Pons (tissue), 1 donor: ENCODE measurements around the gene ZNF516.

ENCODE experiments used
- DNase-seq: peaks from one replicate; pipeline ENCODE4 v3.0.0-alpha.2; 2016; ENCODE audit warnings: low spot score

ZNF516 gene

DNA sequence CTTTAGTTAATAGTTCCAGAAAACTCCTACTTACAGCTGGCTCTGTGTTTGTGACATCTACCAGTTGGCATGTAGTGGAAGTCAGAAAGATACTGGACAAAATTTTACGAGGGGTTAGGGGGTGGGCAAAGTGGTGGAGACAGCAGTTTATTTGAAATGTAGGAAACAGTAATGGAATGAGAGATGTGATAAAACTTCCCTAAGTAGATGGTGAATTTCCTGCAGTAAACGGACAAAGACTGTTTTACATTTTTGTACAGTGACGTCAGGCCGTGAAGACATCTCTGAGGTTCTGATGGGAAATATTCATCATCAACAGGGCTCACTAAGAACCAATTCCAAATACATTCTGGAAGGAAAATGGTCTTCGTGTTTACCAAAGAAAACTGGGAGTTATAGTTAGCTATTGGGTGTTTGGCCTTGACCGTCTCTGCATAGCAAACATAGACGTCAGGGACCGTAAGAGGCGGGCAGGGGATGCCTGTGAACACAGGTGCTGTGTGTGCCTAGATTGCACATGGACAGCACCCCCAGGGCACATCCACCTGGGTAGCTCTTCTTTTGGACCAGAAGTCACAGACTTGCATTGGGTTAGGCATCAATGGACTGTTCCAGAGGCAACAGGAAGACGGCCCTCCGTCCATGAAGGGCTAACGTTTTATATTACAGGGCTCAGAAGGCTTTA, 131.5 kb downstream of the ZNF516 start:
- no peak for DNase-seq

DNA sequence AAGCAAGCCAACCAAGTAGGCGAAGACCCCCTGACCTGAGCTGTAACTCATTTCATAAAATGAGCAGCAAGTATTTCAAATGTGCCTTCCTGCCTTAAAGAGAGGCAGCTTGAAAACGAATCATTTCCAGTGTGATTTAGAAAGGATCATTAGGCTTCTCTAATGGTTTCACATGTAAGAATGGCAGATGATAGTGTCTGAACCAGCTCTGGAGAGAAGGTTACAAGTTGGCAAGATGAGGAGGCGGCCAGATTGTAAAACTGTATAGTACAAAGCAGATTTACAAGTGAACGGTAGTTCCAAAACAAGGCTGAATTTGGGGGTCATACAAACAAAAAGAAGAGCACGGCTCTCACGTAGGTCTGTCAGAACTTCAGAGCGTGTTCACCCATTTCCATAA, 132.4 kb downstream of the ZNF516 start:
- no peak for DNase-seq

DNA sequence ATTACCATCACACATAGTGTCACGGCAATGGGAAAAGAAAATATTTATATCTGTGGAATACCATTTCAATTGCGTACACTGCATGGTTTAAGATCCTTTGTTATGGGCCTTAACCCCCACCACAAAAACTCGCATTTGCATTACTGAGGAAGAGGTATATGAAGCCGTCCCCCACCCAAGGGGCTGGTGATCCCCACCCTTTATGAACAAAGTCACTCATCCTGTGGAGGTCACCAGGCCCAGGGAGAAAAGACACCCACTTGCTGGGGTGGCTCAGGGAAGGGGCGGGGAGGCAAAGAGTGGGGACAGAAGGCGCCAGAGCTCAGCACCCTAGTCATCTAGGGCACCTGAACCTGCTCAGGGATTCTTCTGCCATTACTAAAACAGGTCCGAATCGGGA, 133.8 kb downstream of the ZNF516 start:
- DNase-seq = no peak

DNA sequence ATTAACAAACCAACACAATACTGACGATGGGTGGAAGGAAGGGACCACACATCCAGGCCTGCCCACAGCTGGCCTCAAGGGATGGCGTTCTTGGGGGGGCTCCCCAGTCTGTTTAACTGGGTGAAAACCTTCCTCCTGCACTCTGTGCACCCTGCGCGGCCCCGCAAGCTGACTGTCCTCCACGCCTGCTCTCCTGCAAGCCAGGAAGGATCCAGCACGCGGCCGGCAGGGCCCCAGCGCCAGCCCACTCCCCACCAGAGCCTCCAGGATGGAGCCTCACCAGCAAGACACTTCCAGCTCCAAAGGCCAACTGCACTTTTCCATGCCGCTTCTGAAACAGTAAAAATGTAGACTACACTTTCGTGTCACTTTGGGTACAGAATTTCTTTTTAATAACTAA, 135.1 kb downstream of the ZNF516 start:
- no peak for DNase-seq

DNA sequence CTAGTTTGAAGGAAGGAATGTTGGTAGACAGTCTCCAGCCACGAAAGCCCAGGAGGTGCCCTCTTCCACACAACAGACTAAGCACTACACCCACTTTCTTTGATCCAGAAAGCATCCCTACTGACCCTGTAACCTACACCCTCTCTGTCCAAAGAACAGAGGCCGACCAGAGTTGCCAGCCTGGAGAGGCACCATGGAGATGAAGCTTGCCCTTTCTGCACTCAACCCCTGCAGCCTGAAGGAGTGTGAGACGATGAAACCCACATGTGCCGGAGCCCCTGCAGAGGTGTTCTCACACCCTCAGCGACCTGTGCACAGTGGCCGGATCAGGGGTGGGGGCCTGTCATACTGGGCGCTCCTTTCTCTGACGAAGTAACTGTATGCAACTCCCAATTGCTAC, 136.3 kb downstream of the ZNF516 start:
- DNase-seq = no peak

DNA sequence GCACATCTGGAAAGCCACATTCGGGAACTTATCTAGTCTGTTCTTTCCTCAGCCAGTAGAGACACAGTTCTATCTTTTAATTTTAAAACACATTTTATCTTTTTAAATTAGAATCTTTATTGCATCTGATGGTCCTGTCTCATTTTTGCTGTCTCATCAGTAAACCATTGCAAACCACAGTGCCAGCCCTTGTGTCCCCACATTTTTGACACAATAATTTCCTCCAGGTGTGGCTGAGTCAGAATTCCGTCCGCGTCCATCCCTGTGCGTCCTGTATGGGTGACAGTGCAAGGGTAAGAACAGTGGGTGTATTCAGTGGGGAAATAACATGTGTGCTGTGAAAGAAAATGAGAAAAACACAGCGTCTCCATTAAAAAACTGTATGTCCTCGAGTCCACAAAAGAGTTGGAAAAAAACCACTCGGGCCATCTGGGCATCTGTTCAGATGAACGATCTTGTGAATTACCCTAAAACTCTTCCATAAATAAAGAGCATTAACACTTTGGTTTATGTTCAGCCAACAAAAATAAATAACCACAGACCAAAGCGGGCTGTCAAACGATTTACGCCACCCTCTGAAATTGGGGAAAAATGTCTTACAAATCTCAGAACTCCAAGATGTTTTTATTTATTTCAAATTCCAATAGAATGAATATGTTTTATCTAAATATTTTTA, 137.3 kb downstream of the ZNF516 start:
- DNase-seq = no peak

DNA sequence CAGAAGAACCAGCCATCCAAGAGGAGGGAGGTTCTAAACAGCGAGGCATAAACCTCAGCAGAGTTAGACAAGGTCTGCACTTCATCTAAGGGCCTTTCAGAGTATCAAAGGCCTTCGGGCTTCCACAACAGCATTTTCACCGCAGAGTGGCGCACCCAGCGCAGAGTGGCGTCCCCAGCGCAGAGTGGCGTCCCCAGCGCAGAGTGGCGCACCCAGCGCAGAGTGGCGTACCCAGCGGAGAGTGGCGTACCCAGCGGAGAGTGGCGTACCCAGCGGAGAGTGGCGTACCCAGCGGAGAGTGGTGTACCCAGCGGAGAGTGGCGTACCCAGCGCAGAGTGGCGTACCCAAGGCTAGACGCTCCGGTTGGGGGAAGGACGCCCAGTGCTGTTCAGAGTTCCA, 137.9 kb downstream of the ZNF516 start:
- DNase-seq = no peak

DNA sequence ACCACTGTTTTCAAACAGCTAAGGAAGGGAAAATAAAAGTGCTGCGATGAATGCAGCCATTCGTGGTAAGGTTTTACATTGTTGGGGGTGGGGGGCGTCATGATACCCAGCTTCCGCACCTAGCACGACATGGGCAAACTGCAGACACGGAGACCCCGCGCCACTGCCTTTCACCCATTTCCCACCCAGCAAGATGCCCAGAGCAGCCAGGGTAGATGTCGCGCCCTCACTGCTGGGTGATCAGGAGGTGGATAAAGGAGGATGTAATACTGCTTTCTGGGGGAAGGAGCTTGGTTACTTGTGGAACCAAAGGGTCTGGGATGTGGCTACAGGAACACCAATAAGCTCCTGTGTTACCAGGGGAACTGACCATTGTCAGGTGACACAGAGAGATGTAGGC, 138.4 kb downstream of the ZNF516 start:
- no peak for DNase-seq

DNA sequence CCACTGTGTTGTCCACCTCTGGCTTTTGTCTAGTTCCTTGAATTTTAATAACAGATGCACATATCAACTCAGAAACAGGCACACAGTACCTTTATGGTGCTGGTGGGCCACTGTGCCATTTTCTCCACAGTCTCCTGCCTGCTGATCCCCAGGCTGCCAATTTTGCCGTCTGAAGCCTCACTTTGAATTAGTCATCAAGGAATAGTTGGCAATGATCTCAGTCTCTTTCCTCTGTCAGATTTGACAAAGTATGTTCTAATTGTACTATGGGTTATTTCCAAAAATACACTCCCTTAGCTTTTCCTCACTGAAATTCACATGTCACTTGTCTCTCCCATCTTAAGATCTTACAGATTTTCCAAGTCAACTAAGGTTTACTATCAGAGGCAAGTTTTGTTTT, 140.7 kb downstream of the ZNF516 start:
- no peak for DNase-seq

DNA sequence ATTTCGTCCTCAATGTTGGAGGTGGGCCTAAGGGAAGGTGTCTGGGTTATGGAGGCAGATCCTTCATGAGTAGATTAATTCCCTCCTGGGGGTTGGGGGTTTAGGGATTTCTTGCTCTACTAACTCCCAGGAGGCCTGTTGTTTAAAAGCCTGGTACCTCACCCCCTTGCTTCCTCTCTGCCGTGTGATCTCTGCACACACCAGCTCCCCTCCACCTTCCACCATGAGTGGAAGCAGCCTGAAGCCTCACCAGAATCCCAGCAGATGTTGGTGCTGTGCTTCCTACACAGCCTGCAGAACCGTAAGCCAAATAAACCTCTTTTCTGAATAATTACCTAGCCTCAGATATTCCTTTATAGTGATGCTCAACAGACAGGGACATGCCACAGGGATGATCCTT, 141.5 kb downstream of the ZNF516 start:
- no peak for DNase-seq

DNA sequence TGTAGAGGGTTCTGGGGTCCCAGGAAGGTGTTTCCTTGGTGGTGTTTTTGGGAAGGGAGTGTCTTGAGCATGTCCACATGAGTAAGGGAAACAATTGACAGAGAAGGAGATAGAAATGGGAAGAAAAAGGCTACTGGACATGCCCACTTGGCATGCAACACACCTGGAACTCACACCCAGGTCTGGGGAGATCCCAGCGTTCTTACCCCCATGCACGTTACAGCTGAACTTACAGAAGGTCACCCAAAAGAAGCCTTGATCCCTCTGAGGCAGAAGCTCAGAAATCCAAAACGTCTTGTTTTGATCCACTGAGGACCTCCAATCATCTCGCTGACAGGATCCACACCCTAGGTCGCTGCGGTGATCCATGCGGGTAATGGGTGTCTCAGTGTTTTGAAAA, 142.0 kb downstream of the ZNF516 start:
- no peak for DNase-seq

DNA sequence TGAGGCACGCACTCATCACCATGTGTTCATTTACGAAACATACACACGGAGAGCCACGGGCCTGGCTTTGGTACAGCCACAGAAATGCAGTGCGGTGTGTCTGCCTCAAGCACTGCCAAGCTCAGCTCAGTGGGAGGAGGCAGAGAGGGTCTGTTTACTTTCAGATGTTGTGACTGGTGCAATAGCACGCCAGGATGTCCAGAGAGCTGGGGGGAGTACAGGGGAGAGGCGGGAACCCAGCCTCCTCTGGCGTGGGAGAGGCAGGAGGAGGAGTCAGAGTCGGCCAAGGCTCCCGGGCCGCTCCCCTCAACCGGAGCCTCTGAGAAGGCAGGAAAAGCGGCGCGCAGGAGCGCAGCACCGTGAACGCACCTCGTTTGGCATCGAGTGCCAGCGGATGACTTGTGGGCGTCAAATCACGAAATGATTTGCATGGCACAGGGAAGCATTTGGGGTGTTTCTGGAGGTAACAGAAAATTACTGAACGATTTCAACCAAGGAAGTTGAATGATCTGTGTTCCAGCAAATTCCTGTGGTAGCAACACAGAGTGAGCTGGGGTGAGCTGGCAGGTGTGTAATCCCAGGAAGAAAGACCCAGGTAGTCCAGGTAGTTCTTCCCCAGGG, 143.0 kb downstream of the ZNF516 start:
- DNase-seq = no peak

DNA sequence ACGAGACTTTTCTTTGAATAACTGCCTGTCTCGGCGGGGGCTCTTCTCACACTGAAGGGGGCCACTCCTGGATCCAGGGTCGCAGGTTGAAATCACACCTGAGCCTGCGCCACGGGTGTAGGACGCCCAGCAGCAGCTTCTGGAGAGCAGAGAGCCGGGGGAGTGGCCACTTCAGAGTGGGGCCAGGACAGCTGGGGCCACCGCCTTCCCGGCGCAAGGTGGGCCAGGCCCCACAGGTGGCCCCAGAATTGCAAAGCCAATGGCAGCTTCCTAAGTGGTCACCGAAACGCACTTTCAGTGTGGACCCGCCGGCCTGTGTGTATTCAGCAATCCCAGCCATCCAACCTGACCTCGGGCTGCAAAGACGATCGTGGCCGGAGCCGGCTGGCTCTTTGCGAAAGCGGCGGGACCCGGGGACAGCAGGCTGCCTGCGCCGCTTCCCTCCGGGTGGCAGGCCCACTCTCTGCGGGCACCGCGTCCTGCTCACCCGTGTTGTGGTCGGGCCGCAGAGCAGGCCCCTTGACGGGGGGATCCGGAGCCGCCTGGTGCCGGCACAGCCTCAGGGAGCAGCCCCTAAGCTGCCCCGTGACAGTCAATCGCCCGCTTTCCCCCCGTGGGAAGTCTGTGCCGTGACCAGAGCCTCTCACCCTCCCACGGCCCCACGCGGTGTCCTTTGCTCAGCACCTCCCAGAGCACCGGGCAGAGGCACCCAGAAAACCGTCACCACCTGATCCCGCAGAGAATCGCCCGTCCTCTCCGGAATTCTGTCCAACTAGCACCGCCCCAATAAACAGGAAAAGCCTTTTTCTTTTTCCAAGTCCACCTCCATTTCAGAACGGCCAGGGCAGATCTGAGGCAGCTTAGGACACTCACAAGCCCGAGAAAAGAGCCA, 144.7 kb downstream of the ZNF516 start:
- DNase-seq = no peak

DNA sequence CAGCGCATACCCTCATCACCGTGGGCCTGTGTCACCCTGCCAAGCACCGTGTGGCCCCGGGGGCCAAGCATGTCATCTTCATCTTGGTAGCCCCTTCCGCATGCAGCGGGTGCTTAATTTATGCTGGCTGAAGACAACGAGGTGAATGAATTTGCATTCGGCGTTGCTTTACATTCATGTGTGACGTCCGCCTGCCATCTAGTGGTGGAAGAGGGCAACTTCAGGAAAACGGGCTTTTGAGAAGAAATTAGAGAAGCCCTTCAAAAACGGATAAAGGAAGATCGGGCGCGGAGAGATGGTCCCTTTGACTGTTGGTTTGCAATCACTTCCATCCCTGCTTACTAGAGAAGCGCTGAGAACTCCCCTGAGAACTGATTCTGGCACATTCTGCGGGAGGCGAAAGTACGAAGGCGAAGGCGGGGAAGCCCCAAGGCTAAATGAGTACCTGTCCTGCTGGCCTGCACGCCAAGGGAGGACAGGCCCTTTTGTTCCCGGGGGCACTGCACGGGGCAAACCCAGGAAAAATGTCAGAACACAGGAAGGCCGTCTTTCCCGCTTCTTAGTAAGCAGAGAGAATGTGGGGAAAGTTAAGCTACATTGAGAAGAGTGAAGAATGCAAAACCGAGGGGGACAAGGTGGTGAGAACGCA, 145.9 kb downstream of the ZNF516 start:
- DNase-seq = peak; percentile 69

DNA sequence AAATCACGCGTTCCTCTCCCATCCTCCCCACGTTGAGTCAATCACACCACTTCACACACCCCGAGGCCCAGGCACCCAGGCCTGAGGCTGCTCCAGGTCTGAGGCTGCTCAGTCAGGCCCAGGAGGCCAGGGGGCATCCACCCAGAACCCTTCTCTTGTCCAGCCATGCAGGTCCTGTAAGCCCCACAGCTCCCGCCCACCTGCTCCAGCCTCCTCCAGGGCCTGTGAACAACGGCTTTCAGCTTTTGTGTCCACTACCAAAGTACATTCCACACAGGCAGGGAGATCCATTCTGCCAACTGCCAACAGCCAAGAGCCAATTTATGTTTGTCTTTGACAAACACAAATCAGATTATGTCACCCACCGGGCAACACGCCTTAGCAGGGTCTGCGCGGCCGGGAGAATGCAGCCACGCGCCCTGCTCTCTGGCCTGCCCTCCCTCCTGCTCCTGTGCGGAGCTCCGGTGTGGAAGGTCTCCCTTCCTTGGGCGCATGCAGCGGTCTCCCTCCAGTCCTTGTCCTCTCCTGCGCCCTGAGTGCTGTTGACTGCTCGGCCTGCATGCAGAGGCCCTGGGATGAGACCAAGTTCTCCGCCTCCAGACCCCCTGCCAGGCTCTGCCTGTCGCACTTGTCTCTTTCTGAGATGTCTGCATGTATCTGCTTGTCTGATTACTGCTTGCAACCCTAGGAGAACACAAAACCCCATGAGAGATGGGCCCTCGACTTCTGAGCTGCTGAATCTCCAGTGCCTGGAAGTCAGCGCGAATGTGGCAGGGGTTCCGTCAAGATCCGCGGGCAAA, 146.6 kb downstream of the ZNF516 start:
- DNase-seq = no peak

DNA sequence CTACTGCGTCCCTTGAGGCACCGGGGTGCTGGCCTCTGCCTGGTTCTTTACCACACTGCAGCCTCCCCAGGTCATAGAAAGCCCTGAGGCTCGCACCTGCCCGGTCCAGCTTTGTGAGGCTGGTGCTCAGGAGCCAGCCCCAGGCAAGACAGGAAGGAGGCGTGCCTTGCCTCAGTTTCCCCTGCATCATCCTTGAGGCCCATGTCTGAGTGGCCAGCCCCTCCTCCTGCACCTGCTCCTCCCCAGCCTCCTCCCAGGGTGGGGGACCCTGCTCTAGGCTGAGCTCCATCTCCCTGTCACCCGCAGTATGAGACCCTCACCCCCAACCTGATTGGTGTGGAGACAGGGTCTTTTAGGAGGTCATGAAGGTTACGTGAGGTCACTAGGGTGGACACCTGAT, 147.7 kb downstream of the ZNF516 start:
- DNase-seq = no peak

DNA sequence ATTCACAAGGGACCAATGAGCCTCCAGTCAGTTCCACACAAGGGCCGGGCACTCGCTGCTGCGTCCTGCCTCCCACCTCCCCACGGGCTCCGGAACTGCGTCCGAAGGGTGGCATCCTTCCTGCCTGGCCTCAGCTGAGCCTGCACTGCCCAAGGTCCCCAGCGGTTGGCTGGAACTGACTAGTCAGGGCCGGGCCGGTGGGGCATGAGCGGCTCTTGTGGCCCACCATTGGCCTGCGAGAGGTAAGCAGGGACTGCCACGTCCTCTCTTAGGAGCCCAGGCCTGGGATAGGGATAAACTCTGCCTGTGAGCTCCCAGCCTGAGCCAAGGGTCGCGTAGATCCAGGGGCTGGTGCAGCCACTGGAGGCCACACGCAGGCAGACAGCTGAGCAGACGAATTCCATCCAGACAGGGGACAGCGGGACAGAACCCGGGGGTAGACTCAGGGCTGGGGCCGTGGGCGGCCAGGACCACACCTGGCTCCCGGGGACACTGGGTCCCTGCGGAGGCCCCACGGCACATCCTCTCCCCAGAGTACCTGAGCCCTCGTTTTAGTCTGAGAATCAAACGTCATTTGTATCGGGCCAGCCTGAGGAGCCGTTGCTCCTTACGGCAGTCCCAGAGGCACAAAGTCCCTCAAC, 148.4 kb downstream of the ZNF516 start:
- DNase-seq = no peak

DNA sequence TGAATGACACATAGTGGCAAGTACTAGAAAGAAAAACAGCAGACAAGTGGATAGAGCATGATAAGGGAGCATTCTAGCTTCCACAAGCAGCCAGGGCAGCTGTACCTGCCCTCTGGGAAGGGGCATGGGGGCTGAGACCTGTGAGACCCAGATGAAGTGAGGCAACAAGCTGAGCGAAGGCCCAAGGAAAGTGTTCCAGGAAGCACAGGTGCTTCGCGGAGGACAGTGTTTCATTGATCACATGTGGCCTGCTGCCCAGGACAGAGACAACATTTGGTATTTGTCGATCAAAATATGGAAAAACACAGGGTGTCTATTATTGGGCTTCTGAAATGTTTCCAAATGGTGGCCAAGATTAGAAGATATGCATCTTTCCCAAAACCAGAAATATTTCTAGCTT, 149.1 kb downstream of the ZNF516 start:
- no peak for DNase-seq

DNA sequence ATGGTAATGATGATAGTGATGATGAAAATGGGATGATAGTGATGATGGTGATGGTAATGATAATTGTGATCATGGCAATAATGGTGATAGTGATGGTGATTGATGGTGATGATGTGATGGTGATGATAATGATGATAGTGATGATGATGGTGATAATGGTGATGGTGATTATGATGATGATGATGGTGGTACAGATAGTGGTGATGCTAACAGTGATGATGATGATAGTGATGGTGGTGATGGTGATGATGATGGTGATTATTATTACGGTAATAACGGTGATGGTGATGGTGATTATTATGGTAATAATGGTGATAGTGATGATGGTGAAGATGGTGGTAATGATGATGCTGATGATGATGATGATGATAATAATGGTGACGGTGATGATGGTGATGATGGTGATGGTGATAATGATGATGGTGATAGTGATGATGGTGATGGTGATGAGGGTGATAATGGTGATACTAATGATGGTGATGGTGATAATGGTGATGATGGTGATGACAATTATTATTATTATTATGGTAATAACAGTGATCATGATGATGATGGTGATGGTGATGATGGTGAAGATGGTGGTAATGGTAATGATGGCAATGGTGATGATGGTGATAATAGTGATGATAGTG, 151.0 kb downstream of the ZNF516 start:
- no peak for DNase-seq

DNA sequence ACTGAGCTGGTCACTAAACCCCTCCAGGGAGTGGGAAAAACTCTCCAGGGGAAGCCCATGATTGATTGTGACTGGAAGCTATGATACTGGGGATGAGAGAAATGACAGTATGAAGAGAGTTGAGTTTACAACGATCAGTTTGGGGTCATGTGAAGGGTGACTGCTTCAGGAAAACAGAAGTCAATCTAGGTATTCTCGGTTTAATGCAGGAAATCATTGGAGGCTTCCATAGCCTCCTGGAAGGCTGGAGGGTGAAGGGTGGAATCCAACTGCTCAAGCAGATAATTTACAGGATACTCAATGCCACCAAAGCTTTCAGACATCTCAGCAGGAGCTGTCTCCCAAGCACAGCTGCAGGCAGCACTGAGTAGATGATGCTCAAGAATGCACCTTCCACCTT, 154.6 kb downstream of the ZNF516 start:
- DNase-seq = no peak
